Measurements from ENCODE around the gene EPAS1. TPM values are rescaled to one million over a fixed set of nuclear protein-coding genes. Genes with fewer than 3 reads are reported as not detected.
A peak's percentile ranks its signal among the peaks of the same experiment; 100 is the strongest.

EPAS1 gene
- total and polyA plus RNA-seq, 2 of the 13 experiments (the other 11 are each of a cell fraction or from before 2014, with no cell fraction given) = 47.1 to 182 TPM

GRCh38 chr2:46309052-46309953 lies 12.1 kb downstream of the EPAS1 start (continued):
- TF ChIP-seq ZNF687 (CRISPR knock-in tag; IDR thresholded peaks at IDR 0.05) (no peak; the same call in 1 of the 2 replicates), TCF12 (IDR thresholded peaks at IDR 0.05) (no peak), TCF12 (CRISPR knock-in tag; IDR thresholded peaks at IDR 0.05) (0 out of 2 replicates have a peak, but pooled peaks have one; percentile 4), RBAK (CRISPR knock-in tag; IDR thresholded peaks at IDR 0.05) (no peak), TBL1XR1 (IDR thresholded peaks at IDR 0.05; ENCODE audit: borderline replicate concordance, low read length, partially characterized antibody) (no peak), CEBPG (CRISPR knock-in tag; IDR thresholded peaks at IDR 0.05) (peak; percentile 75), RFX5 (IDR thresholded peaks at IDR 0.05; ENCODE audit: low read depth, low read length) (no peak), ZNF784 (CRISPR knock-in tag; IDR thresholded peaks at IDR 0.05; ENCODE audit: borderline replicate concordance) (0 out of 2 replicates have a peak, but pooled peaks have one; percentile 60), HNRNPUL1 (IDR thresholded peaks at IDR 0.05; ENCODE audit: low read depth, low read length) (no peak), ISX (CRISPR knock-in tag; conservative IDR thresholded peaks at IDR 0.05) (no peak), ZKSCAN5 (CRISPR knock-in tag; IDR thresholded peaks at IDR 0.05) (no peak), ZBTB4 (CRISPR knock-in tag; IDR thresholded peaks at IDR 0.05; ENCODE audit: borderline replicate concordance) (no peak), REXO4 (CRISPR knock-in tag; IDR thresholded peaks at IDR 0.05; ENCODE audit: borderline replicate concordance) (peak; percentile 21; the same call in 1 of the 2 replicates), TP53 (CRISPR knock-in tag; conservative IDR thresholded peaks at IDR 0.05) (no peak), FOXM1 (CRISPR knock-in tag; IDR thresholded peaks at IDR 0.05) (no peak), CBFB (CRISPR knock-in tag; IDR thresholded peaks at IDR 0.05) (0 out of 2 replicates have a peak, but pooled peaks have one; percentile 3), ZFP91 (CRISPR knock-in tag; IDR thresholded peaks at IDR 0.05; ENCODE audit: borderline replicate concordance) (no peak)
- TF ChIP-seq, protein P1, sequence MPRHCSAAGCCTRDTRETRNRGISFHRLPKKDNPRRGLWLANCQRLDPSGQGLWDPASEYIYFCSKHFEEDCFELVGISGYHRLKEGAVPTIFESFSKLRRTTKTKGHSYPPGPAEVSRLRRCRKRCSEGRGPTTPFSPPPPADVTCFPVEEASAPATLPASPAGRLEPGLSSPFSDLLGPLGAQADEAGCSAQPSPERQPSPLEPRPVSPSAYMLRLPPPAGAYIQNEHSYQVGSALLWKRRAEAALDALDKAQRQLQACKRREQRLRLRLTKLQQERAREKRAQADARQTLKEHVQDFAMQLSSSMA (CRISPR knock-in tag; IDR thresholded peaks at IDR 0.05) = no peak
